Bronchial epithelial cell (primary cell): ENCODE results near the gene RNF148. TPM values are rescaled to one million over a fixed set of nuclear protein-coding genes. Genes with fewer than 3 reads are reported as not detected.

Experiments used
- DNase-seq: peaks from one replicate; pipeline ENCODE4 v3.0.0-alpha.2; 2010; ENCODE audit warnings: low read depth
- FAIRE-seq: peaks from 2 replicates; lab custom pipeline; 2011; peaks lifted over from hg19 to GRCh38; lab: Jason Lieb, UNC
- H3K27me3 ChIP-seq: 2 replicates; pipeline ENCODE4 v1.5.1; 2011; ENCODE audit warnings: low read length; ENCODE audit not compliant: control insufficient read depth, insufficient read depth
- H3K36me3 ChIP-seq: 2 replicates; pipeline ENCODE4 v1.5.1; 2011; ENCODE audit warnings: low read length; ENCODE audit not compliant: control insufficient read depth, insufficient read depth
- H3K4me3 ChIP-seq: 2 replicates; pipeline ENCODE4 v1.5.1; 2011; ENCODE audit warnings: mild to moderate bottlenecking, low read depth, low read length, control low read depth
- total RNA-seq: library from RNA; depleted of rRNA; stranded (reverse); fragments of >200 nt; gene quantifications from 2 replicates; pipeline ENCODE4 v1.2.1, GENCODE V29; 2014
- TF ChIP-seq, protein P1 (sequence below): IDR thresholded peaks from 2 replicates; pipeline ENCODE4 v1.5.1; 2011; ENCODE audit warnings: mild to moderate bottlenecking, moderate library complexity, low read length, control low read depth, inconsistent platforms; ENCODE audit not compliant: insufficient read depth, severe bottlenecking

Gene RNF148, protein sequence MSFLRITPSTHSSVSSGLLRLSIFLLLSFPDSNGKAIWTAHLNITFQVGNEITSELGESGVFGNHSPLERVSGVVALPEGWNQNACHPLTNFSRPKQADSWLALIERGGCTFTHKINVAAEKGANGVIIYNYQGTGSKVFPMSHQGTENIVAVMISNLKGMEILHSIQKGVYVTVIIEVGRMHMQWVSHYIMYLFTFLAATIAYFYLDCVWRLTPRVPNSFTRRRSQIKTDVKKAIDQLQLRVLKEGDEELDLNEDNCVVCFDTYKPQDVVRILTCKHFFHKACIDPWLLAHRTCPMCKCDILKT
- 0.26 TPM in 2 replicates for total RNA-seq

DNA sequence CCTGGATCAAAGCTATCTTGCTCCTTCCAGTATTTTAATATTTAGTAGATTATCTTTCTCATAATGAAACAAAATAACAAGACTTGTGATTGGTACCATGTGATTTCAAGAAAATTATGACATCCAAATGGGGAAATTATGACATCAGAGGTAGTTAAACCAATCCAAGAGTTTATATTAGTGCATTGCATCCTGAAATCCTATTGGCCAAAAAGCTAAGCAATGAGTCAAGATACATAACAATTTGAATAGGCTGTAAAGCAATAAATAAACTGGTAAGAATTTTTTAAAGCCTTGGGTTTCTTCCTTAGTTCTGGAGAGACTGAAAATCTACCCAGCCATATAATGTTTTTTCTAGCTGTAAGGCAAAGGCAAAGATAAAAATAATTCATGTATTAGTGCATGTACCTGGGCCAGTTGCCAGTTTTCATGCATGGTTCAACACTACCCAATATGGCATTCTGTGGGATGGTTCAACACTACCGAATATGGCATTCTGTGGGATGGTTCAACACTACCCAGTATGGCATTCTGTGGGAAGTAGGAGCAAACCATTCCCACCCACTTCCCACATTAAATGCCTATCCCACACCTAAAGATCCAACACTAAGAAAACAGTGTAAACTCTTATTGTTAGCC lies at the start of gene RNF148:
Gene RNF148 (minus strand): TSS at position 51 of the 639 bp plus-strand sequence. CDS start 172 bp downstream, outside the sequence.
- Histone ChIP-seq H3K36me3 (no peaks in the 10 kb centered on the region), H3K4me3 (no peak within 1 kb of the TSS), H3K27me3 (no peaks in the 10 kb centered on the region)
- no peak for DNase-seq
- FAIRE-seq = no peak
- TF ChIP-seq, protein P1, sequence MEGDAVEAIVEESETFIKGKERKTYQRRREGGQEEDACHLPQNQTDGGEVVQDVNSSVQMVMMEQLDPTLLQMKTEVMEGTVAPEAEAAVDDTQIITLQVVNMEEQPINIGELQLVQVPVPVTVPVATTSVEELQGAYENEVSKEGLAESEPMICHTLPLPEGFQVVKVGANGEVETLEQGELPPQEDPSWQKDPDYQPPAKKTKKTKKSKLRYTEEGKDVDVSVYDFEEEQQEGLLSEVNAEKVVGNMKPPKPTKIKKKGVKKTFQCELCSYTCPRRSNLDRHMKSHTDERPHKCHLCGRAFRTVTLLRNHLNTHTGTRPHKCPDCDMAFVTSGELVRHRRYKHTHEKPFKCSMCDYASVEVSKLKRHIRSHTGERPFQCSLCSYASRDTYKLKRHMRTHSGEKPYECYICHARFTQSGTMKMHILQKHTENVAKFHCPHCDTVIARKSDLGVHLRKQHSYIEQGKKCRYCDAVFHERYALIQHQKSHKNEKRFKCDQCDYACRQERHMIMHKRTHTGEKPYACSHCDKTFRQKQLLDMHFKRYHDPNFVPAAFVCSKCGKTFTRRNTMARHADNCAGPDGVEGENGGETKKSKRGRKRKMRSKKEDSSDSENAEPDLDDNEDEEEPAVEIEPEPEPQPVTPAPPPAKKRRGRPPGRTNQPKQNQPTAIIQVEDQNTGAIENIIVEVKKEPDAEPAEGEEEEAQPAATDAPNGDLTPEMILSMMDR = no peak

GRCh38 chr7:122750389-122750788 lies 47.7 kb upstream of the RNF148 start:
- Histone ChIP-seq H3K27me3 (no peaks in the 10 kb centered on the region), H3K4me3 (no peak overlapping the region), H3K36me3 (no peaks in the 10 kb centered on the region)
- DNase-seq = no peak
- no peak for FAIRE-seq
- TF ChIP-seq, protein P1 = no peak

- no peak overlapping the region for H3K4me3 ChIP-seq
- no peaks in the 10 kb centered on the region for H3K27me3 ChIP-seq
- TF ChIP-seq, protein P1 = no peak
- DNase-seq = no peak
- no peak for FAIRE-seq
- H3K36me3 ChIP-seq = no peaks in the 10 kb centered on the region
Measured at GRCh38 chr7:122748195-122748594, 45.5 kb upstream of the RNF148 start.

DNA sequence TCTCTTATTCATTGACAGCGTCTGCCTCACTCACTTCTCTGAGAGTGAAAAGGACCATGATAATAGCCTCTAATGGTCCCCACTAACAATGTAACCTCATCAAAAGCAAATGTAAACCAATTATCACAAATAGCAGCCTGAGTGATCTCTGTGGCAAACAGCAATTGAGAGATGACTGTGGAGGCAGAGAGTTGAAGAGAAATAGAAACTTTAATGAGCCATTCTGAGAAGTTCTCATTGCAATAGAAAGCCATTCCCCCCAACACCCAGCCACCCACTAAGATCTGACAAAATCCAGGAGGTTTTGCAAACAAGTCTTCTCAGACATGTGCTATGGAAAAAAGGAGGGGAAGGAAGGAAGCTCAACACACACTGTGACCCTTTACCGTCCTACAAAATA lies 44.2 kb upstream of the RNF148 start:
- TF ChIP-seq, protein P1 = no peak
- DNase-seq = no peak
- H3K27me3 ChIP-seq = no peaks in the 10 kb centered on the region
- no peaks in the 10 kb centered on the region for H3K36me3 ChIP-seq
- H3K4me3 ChIP-seq = no peak overlapping the region
- FAIRE-seq = no peak

DNA sequence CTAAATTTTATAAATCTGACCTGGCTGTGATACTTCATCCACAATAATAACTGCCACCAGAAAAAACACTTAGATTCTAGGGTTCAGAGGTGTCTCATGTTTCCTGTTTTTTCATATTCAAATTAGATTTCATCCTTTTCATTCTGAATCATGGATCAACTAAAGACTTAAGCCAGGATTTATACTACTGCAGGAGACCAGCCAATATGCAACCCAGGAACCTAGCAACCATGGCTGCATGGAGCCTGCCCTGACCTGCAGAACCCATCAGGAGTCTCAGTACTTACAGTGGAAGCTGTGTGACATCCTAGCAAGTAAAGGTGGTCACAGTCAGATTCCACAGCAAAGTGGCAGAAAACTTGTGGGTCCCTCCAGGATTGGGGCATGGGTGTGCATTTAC lies 40.5 kb upstream of the RNF148 start:
- FAIRE-seq (no peak), DNase-seq (no peak)

More for the DNA sequence above, 40.5 kb upstream of the RNF148 start:
- no peaks in the 10 kb centered on the region for H3K27me3 ChIP-seq
- TF ChIP-seq, protein P1 = no peak
- H3K36me3 ChIP-seq = no peaks in the 10 kb centered on the region
- no peak overlapping the region for H3K4me3 ChIP-seq
